MCF 10A (cell line): ENCODE data around the gene XCL1. TPM values are rescaled to one million over a fixed set of nuclear protein-coding genes. Genes with fewer than 3 reads are reported as not detected.

ENCODE experiments used
- BruUV-seq: library from RNA; stranded (reverse); fragments of 400-500 nt; replicated peaks from 2 replicates; lab custom pipeline; 2021; lab: Mats Ljungman, UMichigan
- CTCF ChIA-PET: fragments of 300-600 bp; sonication (Branson Sonifier 250); formaldehyde crosslinking; extraction: SDS; loops from one replicate; lab custom pipeline; 2021; ENCODE audit warnings: antibody characterized with exemption, inconsistent platforms; lab: Yijun Ruan, JAX
- POLR2A ChIA-PET: fragments of 300-600, 350-650 bp; sonication (Branson Sonifier 250); formaldehyde crosslinking; extraction: SDS; loops from one replicate; lab custom pipeline; 2020; ENCODE audit warnings: antibody characterized with exemption, inconsistent platforms; lab: Yijun Ruan, JAX
- DNase-seq: peaks from one replicate; pipeline ENCODE4 v3.0.0-alpha.2; 2018; ENCODE audit not compliant: unreplicated experiment
- H3K27ac Mint-ChIP-seq: one replicate; pipeline ENCODE4 v1.8.0; 2022; ENCODE audit warnings: mild to moderate bottlenecking, low read depth, mixed read lengths; ENCODE audit not compliant: unreplicated experiment
- H3K27me3 Mint-ChIP-seq: one replicate; pipeline ENCODE4 v1.8.0; 2022; ENCODE audit warnings: mixed read lengths; ENCODE audit not compliant: insufficient read depth, unreplicated experiment
- H3K36me3 Mint-ChIP-seq: one replicate; pipeline ENCODE4 v1.8.0; 2022; ENCODE audit warnings: mild to moderate bottlenecking, moderate library complexity, mixed read lengths; ENCODE audit not compliant: insufficient read depth, unreplicated experiment
- H3K4me1 Mint-ChIP-seq: one replicate; pipeline ENCODE4 v1.8.0; 2022; ENCODE audit warnings: mixed read lengths; ENCODE audit not compliant: insufficient read depth, unreplicated experiment
- H3K4me3 Mint-ChIP-seq: one replicate; pipeline ENCODE4 v1.8.0; 2022; ENCODE audit warnings: mild to moderate bottlenecking, moderate library complexity, mixed read lengths; ENCODE audit not compliant: unreplicated experiment
- H3K9me3 Mint-ChIP-seq: one replicate; pipeline ENCODE4 v1.8.0; 2022; ENCODE audit warnings: mixed read lengths; ENCODE audit not compliant: unreplicated experiment
- CTCF ChIP-seq: fragments of 200-600 bp; IDR thresholded peaks from one replicate; pipeline ENCODE4 v1.8.0; 2022; ENCODE audit warnings: antibody characterized with exemption, mild to moderate bottlenecking; ENCODE audit not compliant: unreplicated experiment
- intact Hi-C: fragments of 100-400 bp; cut with micrococcal nuclease; formaldehyde crosslinking; loops from 2 replicates; pipeline ENCODE4 v1.14.1; 2022
- total RNA-seq: library from RNA; stranded (reverse); gene quantifications from 2 replicates; pipeline ENCODE4 v1.2.3, GENCODE V29; 2022

The XCL1 gene
- total RNA-seq, 1 experiment from 2014 or later: not detected

- peaks cover 12% of the 10 kb centered on the region for H3K4me1 Mint-ChIP-seq
Measured at GRCh38 chr1:168561989-168562388, 14.4 kb upstream of the XCL1 start.

GRCh38 chr1:168565825-168566224, 10.6 kb upstream of the XCL1 start:
- DNase-seq: no peak
- ChIA-PET CTCF (interaction anchor here (0.5 to 3.5 kb wide), 4 partner anchors 37 to 223 kb away, joined by 3 to 37 read pairs (median 4); no protein-coding TSS in a partner anchor), POLR2A (interaction anchor here (0.6 to 1.5 kb wide), 3 partner anchors 9 to 242 kb away, joined by 3 to 6 read pairs (median 3); no protein-coding TSS in a partner anchor)
- Mint-ChIP-seq H3K4me3 (no peak overlapping the region), H3K27ac (no peak overlapping the region), H3K27me3 (peaks cover 46% of the 10 kb centered on the region), H3K36me3 (no peaks in the 10 kb centered on the region), H3K4me1 (no peaks in the 10 kb centered on the region), H3K9me3 (no peaks in the 10 kb centered on the region)
- intact Hi-C loops: no loop called here
- BruUV-seq: no TSS peak
- TF ChIP-seq CTCF: no peak

More at GRCh38 chr1:168561989-168562388, 14.4 kb upstream of the XCL1 start:
- H3K36me3 Mint-ChIP-seq: no peaks in the 10 kb centered on the region
- no peak overlapping the region for H3K4me3 Mint-ChIP-seq
- POLR2A ChIA-PET: no interaction called here
- intact Hi-C loops: no loop called here
- TF ChIP-seq CTCF: no peak
- no peak overlapping the region for H3K27ac Mint-ChIP-seq
- no peak for DNase-seq
- H3K9me3 Mint-ChIP-seq: no peaks in the 10 kb centered on the region
- BruUV-seq: no TSS peak
- CTCF ChIA-PET: interaction anchor here (0.8 kb wide), 1 partner anchor 173 kb away, joined by 3 read pairs; no protein-coding TSS in a partner anchor
- H3K27me3 Mint-ChIP-seq: peaks cover 42% of the 10 kb centered on the region

GRCh38 chr1:168567007-168567406, 9.4 kb upstream of the XCL1 start:
- H3K4me3 Mint-ChIP-seq: no peak overlapping the region
- intact Hi-C loops: no loop called here
- TF ChIP-seq CTCF: no peak
- no peaks in the 10 kb centered on the region for H3K36me3 Mint-ChIP-seq
- no peak overlapping the region for H3K27ac Mint-ChIP-seq
- ChIA-PET POLR2A (interaction anchor here (0.8 kb wide), 1 partner anchor 8 kb away, joined by 4 read pairs; no protein-coding TSS in a partner anchor), CTCF (interaction anchor here (3.5 kb wide), 1 partner anchor 225 kb away, joined by 37 read pairs; no protein-coding TSS in a partner anchor)
- H3K9me3 Mint-ChIP-seq: no peaks in the 10 kb centered on the region
- no peak for DNase-seq
- no TSS peak for BruUV-seq
- no peaks in the 10 kb centered on the region for H3K4me1 Mint-ChIP-seq
- peaks cover 51% of the 10 kb centered on the region for H3K27me3 Mint-ChIP-seq

GRCh38 chr1:168567568-168567967, 8.8 kb upstream of the XCL1 start:
- Mint-ChIP-seq H3K4me1 (no peaks in the 10 kb centered on the region), H3K4me3 (no peak overlapping the region), H3K27me3 (peaks cover 51% of the 10 kb centered on the region), H3K36me3 (no peaks in the 10 kb centered on the region), H3K9me3 (no peaks in the 10 kb centered on the region), H3K27ac (no peak overlapping the region)
- BruUV-seq: no TSS peak
- intact Hi-C loops: no loop called here
- TF ChIP-seq CTCF: no peak
- DNase-seq: no peak
- POLR2A ChIA-PET: interaction anchor here (0.8 kb wide), 1 partner anchor 9 kb away, joined by 4 read pairs; no protein-coding TSS in a partner anchor
- CTCF ChIA-PET: interaction anchor here (0.6 to 3.5 kb wide), 2 partner anchors 17 to 225 kb away, joined by 4 to 37 read pairs; no protein-coding TSS in a partner anchor
